ENCODE data around the gene CLDN22. TPM values are rescaled to one million over a fixed set of nuclear protein-coding genes. Genes with fewer than 3 reads are reported as not detected.

The CLDN22 gene
- total and polyA plus RNA-seq, 2 experiments from 2014 or later, result not detected

DNA sequence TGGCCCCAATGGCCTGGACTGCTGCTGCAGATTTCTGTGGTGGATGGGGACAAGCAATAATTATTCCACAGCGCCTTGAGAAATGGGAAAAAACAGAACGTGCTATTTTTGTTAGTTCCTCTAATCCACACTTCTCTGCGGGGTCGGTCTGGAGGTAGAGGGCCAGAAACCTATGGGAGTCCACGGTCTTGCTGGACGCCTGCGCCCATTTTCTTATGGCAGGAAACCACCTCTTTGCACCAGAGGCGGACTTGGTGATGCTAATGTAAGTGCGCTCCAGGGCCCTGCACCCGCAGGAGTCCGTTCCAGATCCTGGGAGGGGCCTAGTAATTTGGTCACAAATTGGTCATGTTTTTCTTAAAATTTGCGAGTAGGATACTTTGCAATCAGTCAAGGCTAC, 28.1 kb upstream of the CLDN22 start:
- no peak for DNase-seq (ENCODE audit: low spot score)
- WGBS (ENCODE audit: low lambda C conversion rate, missing lambda C conversion rate), result 93% methylated on average over 12 of the region's 12 CpGs
- H3K4me2 ChIP-seq, result no peak overlapping the region
- H3K27ac ChIP-seq, result no peak overlapping the region
- H3K9me3 ChIP-seq (ENCODE audit: low read depth), result no peaks in the 10 kb centered on the region
- H3K9me2 ChIP-seq (replicated peaks; ENCODE audit: insufficient read depth), result no peaks in the 10 kb centered on the region
- no peaks in the 10 kb centered on the region for H3K4me1 ChIP-seq (ENCODE audit: insufficient read depth)
- no peaks in the 10 kb centered on the region for H3K79me2 ChIP-seq
- no peak overlapping the region for H2AFZ ChIP-seq
- H3K27me3 ChIP-seq, result no peaks in the 10 kb centered on the region
- H3K36me3 ChIP-seq (replicated peaks; ENCODE audit: insufficient read depth, low read depth), result no peaks in the 10 kb centered on the region
- no peak overlapping the region for H3K4me3 ChIP-seq
- TF ChIP-seq, protein P1, sequence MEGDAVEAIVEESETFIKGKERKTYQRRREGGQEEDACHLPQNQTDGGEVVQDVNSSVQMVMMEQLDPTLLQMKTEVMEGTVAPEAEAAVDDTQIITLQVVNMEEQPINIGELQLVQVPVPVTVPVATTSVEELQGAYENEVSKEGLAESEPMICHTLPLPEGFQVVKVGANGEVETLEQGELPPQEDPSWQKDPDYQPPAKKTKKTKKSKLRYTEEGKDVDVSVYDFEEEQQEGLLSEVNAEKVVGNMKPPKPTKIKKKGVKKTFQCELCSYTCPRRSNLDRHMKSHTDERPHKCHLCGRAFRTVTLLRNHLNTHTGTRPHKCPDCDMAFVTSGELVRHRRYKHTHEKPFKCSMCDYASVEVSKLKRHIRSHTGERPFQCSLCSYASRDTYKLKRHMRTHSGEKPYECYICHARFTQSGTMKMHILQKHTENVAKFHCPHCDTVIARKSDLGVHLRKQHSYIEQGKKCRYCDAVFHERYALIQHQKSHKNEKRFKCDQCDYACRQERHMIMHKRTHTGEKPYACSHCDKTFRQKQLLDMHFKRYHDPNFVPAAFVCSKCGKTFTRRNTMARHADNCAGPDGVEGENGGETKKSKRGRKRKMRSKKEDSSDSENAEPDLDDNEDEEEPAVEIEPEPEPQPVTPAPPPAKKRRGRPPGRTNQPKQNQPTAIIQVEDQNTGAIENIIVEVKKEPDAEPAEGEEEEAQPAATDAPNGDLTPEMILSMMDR (IDR thresholded peaks at IDR 0.05; ENCODE audit: poor library complexity), result no peak
- TF ChIP-seq EZH2 (IDR thresholded peaks at IDR 0.05; ENCODE audit: borderline replicate concordance) (no peak), EZH2phosphoT487 (IDR thresholded peaks at IDR 0.05; ENCODE audit: low read depth, severe bottlenecking, unreplicated experiment) (no peak)
- H4K20me1 ChIP-seq (ENCODE audit: insufficient read depth, poor library complexity, severe bottlenecking), result no peaks in the 10 kb centered on the region

DNA sequence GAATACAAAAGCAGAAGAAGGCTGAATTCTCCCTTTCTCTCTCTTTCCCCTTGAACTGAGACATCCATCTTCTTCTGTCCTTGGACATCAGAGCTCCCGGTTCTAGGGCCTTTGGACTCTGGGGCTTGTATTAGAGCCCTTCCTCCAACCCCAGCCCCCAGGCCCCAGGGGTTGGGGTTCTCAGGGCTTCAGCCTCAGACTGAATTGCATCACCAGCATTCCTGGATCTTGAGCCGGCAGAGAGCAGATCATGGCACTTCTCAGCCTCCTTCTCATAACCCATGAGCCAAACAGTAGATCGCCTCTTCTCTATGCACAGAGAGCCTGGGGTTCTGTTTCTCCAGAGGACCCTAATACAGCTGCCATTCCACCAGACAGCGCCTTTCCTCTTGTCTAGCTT, 27.5 kb upstream of the CLDN22 start:
- no peak overlapping the region for H2AFZ ChIP-seq
- H3K4me1 ChIP-seq (ENCODE audit: insufficient read depth), result no peaks in the 10 kb centered on the region
- H3K27ac ChIP-seq, result no peak overlapping the region
- DNase-seq (ENCODE audit: low spot score), result no peak
- no peaks in the 10 kb centered on the region for H3K27me3 ChIP-seq
- no peaks in the 10 kb centered on the region for H3K9me2 ChIP-seq (replicated peaks; ENCODE audit: insufficient read depth)
- no peaks in the 10 kb centered on the region for H3K79me2 ChIP-seq
- 88% methylated on average over 4 of the region's 4 CpGs for WGBS (ENCODE audit: low lambda C conversion rate, missing lambda C conversion rate)
- H3K4me3 ChIP-seq, result no peak overlapping the region
- no peaks in the 10 kb centered on the region for H3K9me3 ChIP-seq (ENCODE audit: low read depth)
- H3K36me3 ChIP-seq (replicated peaks; ENCODE audit: insufficient read depth, low read depth), result no peaks in the 10 kb centered on the region
- no peaks in the 10 kb centered on the region for H4K20me1 ChIP-seq (ENCODE audit: insufficient read depth, poor library complexity, severe bottlenecking)
- no peak overlapping the region for H3K4me2 ChIP-seq
- TF ChIP-seq, protein P1 (IDR thresholded peaks at IDR 0.05; ENCODE audit: poor library complexity), result no peak
- TF ChIP-seq EZH2 (IDR thresholded peaks at IDR 0.05; ENCODE audit: borderline replicate concordance), result no peak

DNA sequence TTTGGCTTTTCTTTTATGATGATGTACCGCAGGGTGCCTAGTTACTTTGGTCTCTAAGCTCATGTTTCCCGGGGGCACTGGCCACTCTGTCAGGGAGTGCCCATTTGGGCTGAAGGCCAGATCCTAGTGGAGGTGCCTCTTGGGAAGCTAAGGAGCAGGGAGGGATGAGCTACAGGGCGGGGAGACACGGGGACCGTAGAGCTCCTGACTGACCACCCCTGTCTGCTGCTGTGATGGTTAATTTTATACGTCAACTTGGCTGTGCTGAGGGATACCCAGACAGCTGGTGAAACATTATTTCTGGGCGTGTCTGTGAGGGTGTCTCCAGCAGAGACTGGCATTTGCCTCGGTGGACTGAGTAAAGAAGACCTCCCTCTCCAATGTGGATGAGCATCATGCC, 27.1 kb upstream of the CLDN22 start:
- Histone ChIP-seq H3K27ac (no peak overlapping the region), H3K9me3 (ENCODE audit: low read depth) (no peaks in the 10 kb centered on the region), H3K36me3 (replicated peaks; ENCODE audit: insufficient read depth, low read depth) (no peaks in the 10 kb centered on the region), H3K4me2 (no peak overlapping the region), H3K9me2 (replicated peaks; ENCODE audit: insufficient read depth) (no peaks in the 10 kb centered on the region), H3K79me2 (no peaks in the 10 kb centered on the region), H4K20me1 (ENCODE audit: insufficient read depth, poor library complexity, severe bottlenecking) (no peaks in the 10 kb centered on the region), H2AFZ (no peak overlapping the region), H3K4me1 (ENCODE audit: insufficient read depth) (no peaks in the 10 kb centered on the region), H3K27me3 (no peaks in the 10 kb centered on the region), H3K4me3 (no peak overlapping the region)
- WGBS (ENCODE audit: low lambda C conversion rate, missing lambda C conversion rate), result 92% methylated on average over 8 of the region's 8 CpGs
- TF ChIP-seq EZH2phosphoT487 (IDR thresholded peaks at IDR 0.05; ENCODE audit: low read depth, severe bottlenecking, unreplicated experiment) (no peak), EZH2 (IDR thresholded peaks at IDR 0.05; ENCODE audit: borderline replicate concordance) (no peak)
- TF ChIP-seq, protein P1 (IDR thresholded peaks at IDR 0.05; ENCODE audit: poor library complexity), result no peak
- DNase-seq (ENCODE audit: low spot score), result no peak

DNA sequence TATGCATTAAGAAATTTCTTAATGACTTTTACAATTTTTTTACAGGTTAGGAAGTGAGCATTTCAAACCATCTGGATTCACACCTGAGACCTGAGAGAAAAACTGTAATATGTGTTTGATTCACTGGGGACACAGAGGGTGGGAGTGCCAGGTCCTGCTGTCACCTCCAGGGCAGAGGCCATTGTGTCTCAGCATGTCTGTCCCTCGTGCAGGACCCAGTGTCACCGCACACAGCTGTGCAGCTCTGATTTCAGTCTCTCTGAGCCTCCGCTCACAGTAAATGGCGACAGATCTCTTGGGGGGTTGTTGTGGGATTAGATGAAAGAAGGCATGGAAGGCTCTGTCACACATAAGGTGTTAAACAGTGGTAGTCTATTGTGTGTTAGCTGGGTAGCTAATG, 25.2 kb upstream of the CLDN22 start:
- WGBS (ENCODE audit: low lambda C conversion rate, missing lambda C conversion rate), result 78% methylated on average over 4 of the region's 4 CpGs
- H3K9me3 ChIP-seq (ENCODE audit: low read depth), result no peaks in the 10 kb centered on the region
- TF ChIP-seq, protein P1 (IDR thresholded peaks at IDR 0.05; ENCODE audit: poor library complexity), result no peak
- TF ChIP-seq EZH2 (IDR thresholded peaks at IDR 0.05; ENCODE audit: borderline replicate concordance) (no peak), EZH2phosphoT487 (IDR thresholded peaks at IDR 0.05; ENCODE audit: low read depth, severe bottlenecking, unreplicated experiment) (no peak)

More for the DNA sequence above, 25.2 kb upstream of the CLDN22 start:
- Histone ChIP-seq H3K9me2 (replicated peaks; ENCODE audit: insufficient read depth) (no peaks in the 10 kb centered on the region), H3K27ac (no peak overlapping the region), H3K79me2 (no peaks in the 10 kb centered on the region), H3K36me3 (replicated peaks; ENCODE audit: insufficient read depth, low read depth) (no peaks in the 10 kb centered on the region), H3K4me3 (no peak overlapping the region), H2AFZ (no peak overlapping the region), H3K4me1 (ENCODE audit: insufficient read depth) (no peaks in the 10 kb centered on the region), H4K20me1 (ENCODE audit: insufficient read depth, poor library complexity, severe bottlenecking) (no peaks in the 10 kb centered on the region), H3K27me3 (no peaks in the 10 kb centered on the region), H3K4me2 (no peak overlapping the region)
- no peak for DNase-seq (ENCODE audit: low spot score)

All from hepatocyte (in vitro differentiated cells).